Right atrium auricular region (tissue), 2 donors: ENCODE results near the gene CCDC149. TPM values are rescaled to one million over a fixed set of nuclear protein-coding genes. Genes with fewer than 3 reads are reported as not detected.

Source experiments
- DNase-seq: peaks from one replicate; pipeline ENCODE4 v3.0.0-alpha.2; 2019; ENCODE audit warnings: low spot score
- H3K27ac ChIP-seq, 2 donors: fragments of 200-600 bp; sonication (generic); 1 replicate in 1 of 2; 2 replicates in 1 of 2; pipeline ENCODE4 v1.5.1; 2016 to 2019
- H3K27me3 ChIP-seq, 2 donors: fragments of 200-600 bp; sonication (generic); one replicate each; pipeline versions ENCODE4 v1.5.1 to v1.6.0; 2017 to 2019
- H3K36me3 ChIP-seq: fragments of 200-600 bp; sonication (generic); one replicate; pipeline ENCODE4 v1.5.1; 2016
- H3K4me1 ChIP-seq, 2 donors: fragments of 200-600 bp; sonication (generic); one replicate each; pipeline versions ENCODE4 v1.5.1 to v1.6.0; 2017 to 2019
- H3K4me3 ChIP-seq, 2 donors: fragments of 200-600 bp; sonication (generic); 1 replicate in 1 of 2; 2 replicates in 1 of 2; pipeline ENCODE4 v1.5.1; 2017 to 2019; ENCODE audit warnings: mild to moderate bottlenecking in 1 of 2, moderate library complexity in 1 of 2
- H3K9me3 ChIP-seq, 2 donors: fragments of 200-600 bp; sonication (generic); one replicate each; pipeline ENCODE4 v1.5.1; 2019
- CTCF ChIP-seq, 2 donors: fragments of 200-600 bp; sonication (generic); IDR thresholded peaks; one replicate each; pipeline ENCODE4 v1.5.1; 2019; ENCODE audit warnings: antibody characterized with exemption in 2 of 2
- total RNA-seq, 2 donors: library from RNA; depleted of rRNA; stranded (reverse); fragments of >200 nt; gene quantifications; one replicate each; pipeline ENCODE4 v1.1.0, GENCODE V29; 2016

Gene CCDC149
- total RNA-seq, 2 donors from 2014 or later: 6.7 to 7.0 TPM

DNA sequence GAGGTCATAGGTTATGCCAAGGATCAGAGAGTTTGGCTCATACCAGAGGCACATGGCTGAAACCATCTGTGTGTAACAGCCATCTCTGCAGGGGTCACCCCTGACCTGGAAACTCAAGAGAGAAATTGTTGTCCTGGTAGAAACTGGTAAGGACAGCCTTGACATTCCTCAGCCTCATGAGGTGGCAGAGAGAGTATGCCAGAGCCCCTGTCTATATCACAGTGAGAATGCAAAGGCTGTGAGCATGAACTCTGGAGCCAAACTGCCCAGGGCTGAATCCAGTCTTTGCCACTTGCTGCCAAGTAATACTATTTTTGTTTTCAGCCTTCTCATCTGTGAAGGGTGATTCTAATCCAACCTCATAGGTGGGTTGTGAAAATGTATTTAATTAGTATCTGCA lies 37.1 kb upstream of the CCDC149 start:
- no peaks in the 10 kb centered on the region for H3K36me3 ChIP-seq

DNA sequence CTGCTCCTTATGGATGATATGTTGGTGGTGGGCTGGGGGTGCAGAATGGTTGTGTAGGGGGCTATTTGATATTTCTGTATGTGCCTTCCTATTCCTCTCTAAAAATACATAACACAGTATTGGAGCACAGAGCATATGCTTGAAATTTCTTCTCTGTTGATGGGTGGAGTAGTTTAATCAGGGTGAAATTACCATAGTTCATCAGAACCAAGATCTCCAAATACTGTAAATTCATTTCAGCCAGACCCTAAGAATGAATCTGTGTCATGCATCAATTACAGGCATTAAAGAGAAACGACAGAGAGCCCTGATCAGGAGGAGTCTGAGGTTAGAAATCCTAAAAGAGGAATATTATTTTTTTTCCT lies 25.1 kb upstream of the CCDC149 start:
- H3K4me1 ChIP-seq: no peaks in the 10 kb centered on the region

More for the DNA sequence above, 37.1 kb upstream of the CCDC149 start:
- no peaks in the 10 kb centered on the region for H3K27me3 ChIP-seq
- no peak overlapping the region for H3K4me3 ChIP-seq
- peaks cover 0 to 11% of the 10 kb centered on the region in 2 donors for H3K9me3 ChIP-seq
- TF ChIP-seq CTCF (IDR thresholded peaks at IDR 0.05): no peak
- no peak for DNase-seq
- no peak overlapping the region for H3K27ac ChIP-seq
- H3K4me1 ChIP-seq: peaks cover 0 to 7% of the 10 kb centered on the region in 2 donors

DNA sequence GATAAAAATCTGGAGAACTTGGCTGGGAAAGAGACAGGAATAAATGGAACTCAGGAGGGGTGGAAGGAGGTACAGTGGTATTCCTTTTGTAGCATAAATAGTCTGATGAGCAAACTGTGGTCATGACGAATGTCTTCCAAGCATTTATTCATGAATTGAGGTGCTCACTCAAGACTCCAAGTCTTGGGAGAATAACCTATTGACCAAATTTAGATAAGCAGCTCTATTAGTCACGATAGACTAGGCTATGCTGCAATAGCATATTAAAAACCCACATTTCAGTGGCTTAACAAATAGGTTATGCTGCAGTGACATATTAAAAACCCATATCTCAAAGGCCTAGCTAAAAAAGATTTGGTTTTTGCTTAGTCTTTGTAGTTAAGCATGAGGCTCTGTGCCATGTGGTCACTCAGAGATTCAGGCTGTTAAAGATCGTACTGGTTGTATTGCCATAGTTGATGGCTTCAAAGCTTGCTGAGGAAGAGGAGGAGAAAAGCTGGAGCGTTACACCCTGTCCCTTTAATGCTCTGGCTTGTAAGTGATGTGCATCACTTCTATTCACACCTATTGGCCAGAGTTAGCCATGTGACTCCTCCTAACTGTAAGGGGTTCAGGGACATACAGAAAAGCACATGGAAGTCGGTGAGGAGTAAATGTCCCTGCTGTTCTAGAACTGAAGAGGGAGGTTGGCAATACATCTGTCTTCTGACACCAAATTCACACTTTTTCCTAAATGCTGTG lies 24.5 kb upstream of the CCDC149 start:
- DNase-seq: no peak
- no peaks in the 10 kb centered on the region for H3K27me3 ChIP-seq
- peaks cover 0 to 28% of the 10 kb centered on the region in 2 donors for H3K9me3 ChIP-seq
- H3K4me3 ChIP-seq: no peak overlapping the region
- no peak overlapping the region for H3K27ac ChIP-seq
- no peak for TF ChIP-seq CTCF (IDR thresholded peaks at IDR 0.05)
- H3K4me1 ChIP-seq: no peaks in the 10 kb centered on the region
- no peaks in the 10 kb centered on the region for H3K36me3 ChIP-seq

More for the DNA sequence above, 25.1 kb upstream of the CCDC149 start:
- peaks cover 0 to 28% of the 10 kb centered on the region in 2 donors for H3K9me3 ChIP-seq
- H3K27me3 ChIP-seq: no peaks in the 10 kb centered on the region
- H3K36me3 ChIP-seq: no peaks in the 10 kb centered on the region
- no peak for TF ChIP-seq CTCF (IDR thresholded peaks at IDR 0.05)
- H3K4me3 ChIP-seq: no peak overlapping the region
- H3K27ac ChIP-seq: no peak overlapping the region
- DNase-seq: no peak

DNA sequence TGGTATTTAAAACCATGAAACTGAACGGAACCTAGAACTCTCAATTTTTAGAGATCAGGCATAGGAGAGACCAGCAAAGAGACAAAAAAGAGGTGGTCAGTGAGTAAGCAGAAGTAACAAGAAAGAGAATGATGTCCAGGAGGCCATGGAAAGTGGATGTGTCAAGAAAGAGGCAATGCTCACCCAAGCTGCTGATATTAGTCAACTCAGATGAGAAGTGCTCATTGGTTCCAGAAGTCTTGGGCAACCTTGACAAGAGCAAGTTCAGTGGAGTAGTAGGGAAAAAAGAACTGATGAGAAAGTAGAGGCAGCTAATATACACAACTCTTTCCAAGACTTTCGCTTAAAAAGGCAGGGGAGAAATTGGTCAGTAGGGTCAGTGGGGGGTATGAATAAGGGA lies 23.0 kb upstream of the CCDC149 start:
- H3K27ac ChIP-seq: no peak overlapping the region
- no peaks in the 10 kb centered on the region for H3K4me1 ChIP-seq
- no peaks in the 10 kb centered on the region for H3K36me3 ChIP-seq
- no peaks in the 10 kb centered on the region for H3K27me3 ChIP-seq
- no peak overlapping the region for H3K4me3 ChIP-seq
- peaks cover 0 to 28% of the 10 kb centered on the region in 2 donors for H3K9me3 ChIP-seq
- DNase-seq: no peak
- no peak for TF ChIP-seq CTCF (IDR thresholded peaks at IDR 0.05)

DNA sequence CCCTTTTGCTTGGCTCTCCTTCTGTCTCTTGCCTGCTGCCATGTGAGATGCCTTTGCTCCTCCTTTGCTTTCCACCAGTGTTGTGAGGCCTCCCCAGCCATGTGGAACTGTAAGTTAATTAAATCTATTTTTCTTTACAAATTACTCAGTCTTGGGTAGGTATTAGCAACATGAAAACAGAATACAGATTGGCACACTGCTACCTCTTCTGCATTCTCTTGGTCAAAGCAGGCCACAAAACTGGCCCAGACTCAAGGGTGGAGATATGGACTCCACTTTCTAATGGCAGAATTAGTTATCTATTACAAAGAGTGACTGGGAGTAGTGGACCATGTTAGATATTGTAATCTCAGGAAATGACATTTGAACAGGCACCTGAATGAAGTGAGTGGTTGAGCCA lies 21.5 kb upstream of the CCDC149 start:
- Histone ChIP-seq H3K4me3 (no peak overlapping the region), H3K4me1 (no peaks in the 10 kb centered on the region), H3K9me3 (peaks cover 0 to 28% of the 10 kb centered on the region in 2 donors), H3K27ac (no peak overlapping the region), H3K36me3 (no peaks in the 10 kb centered on the region), H3K27me3 (no peaks in the 10 kb centered on the region)
- TF ChIP-seq CTCF (IDR thresholded peaks at IDR 0.05): no peak
- no peak for DNase-seq
